Measurements from ENCODE around the gene ARL4C.

ARL4C gene

GRCh38 chr2:234502285-234502918, 5.5 kb upstream of the ARL4C start:
- no peak for TF ChIP-seq CTCF (IDR thresholded peaks at IDR 0.05; ENCODE audit: low read depth, low read length, missing control alignments)
- no peak overlapping the region for H3K4me3 ChIP-seq (ENCODE audit: low read depth, low read length)
- in situ Hi-C loops (cut with HindIII; ENCODE audit: low sequenced_read_pairs), result loop anchor here (25.0 kb wide), 2 partner anchors 365 to 540 kb away; no protein-coding TSS in a partner anchor
- no peak for DNase-seq (ENCODE audit: low read depth)

- no peak for DNase-seq (ENCODE audit: low read depth)
- in situ Hi-C loops (cut with HindIII; ENCODE audit: low sequenced_read_pairs), result loop anchor here (25.0 kb wide), 2 partner anchors 363 to 538 kb away; no protein-coding TSS in a partner anchor
- TF ChIP-seq CTCF (IDR thresholded peaks at IDR 0.05; ENCODE audit: low read depth, low read length, missing control alignments), result peak; percentile 66
- H3K4me3 ChIP-seq (ENCODE audit: low read depth, low read length), result no peak overlapping the region
Measured at GRCh38 chr2:234500394-234501006, 3.6 kb upstream of the ARL4C start.

GRCh38 chr2:234497594-234498235, 834 bp upstream of the ARL4C start:
- no peak for DNase-seq (ENCODE audit: low read depth)
- in situ Hi-C loops (cut with HindIII; ENCODE audit: low sequenced_read_pairs), result no loop called here
- no peak for TF ChIP-seq CTCF (IDR thresholded peaks at IDR 0.05; ENCODE audit: low read depth, low read length, missing control alignments)
- peak overlapping the region; percentile 44 for H3K4me3 ChIP-seq (ENCODE audit: low read depth, low read length)

DNA sequence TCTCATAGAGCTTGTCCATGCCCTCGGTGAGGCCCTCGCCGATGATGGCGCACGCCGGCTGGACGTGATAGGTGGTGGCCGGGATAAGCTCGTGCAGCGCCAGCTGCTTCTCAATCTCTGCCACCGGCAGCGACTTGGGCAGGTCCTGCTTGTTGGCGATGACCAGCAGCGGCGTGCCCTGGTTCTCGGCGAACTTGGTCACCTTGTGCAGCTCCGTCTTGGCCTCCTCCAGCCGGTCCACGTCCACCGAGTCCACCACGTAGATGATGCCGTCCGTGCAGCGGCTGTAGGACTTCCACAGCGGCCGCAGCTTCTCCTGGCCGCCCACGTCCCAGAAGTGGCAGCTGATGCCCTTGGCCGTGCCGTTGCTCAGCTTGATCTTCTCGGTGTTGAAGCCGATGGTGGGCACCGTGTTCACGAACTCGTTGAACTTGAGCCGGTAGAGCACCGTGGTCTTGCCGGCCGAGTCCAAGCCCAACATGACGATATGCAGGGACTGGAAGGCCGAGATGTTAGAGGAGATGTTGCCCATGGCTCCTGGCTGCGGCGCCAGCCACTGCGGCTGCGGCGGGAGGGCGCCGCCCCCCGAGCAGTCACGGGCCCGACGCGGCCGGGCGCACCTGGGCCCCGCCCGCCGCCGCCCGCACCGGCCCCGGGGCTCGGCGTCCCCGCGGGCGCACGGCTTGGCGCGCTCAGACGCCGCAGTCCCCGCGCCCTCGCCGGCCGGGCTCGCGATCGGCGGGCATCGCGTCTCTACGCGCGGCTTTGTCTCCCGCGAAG, 636 bp downstream of the ARL4C start:
- in situ Hi-C loops (cut with HindIII; ENCODE audit: low sequenced_read_pairs), result no loop called here
- TF ChIP-seq CTCF (IDR thresholded peaks at IDR 0.05; ENCODE audit: low read depth, low read length, missing control alignments), result no peak
- peak overlapping the region; percentile 96 for H3K4me3 ChIP-seq (ENCODE audit: low read depth, low read length)
- no peak for DNase-seq (ENCODE audit: low read depth)

GRCh38 chr2:234495251-234496054, 1.4 kb downstream of the ARL4C start:
- TF ChIP-seq CTCF (IDR thresholded peaks at IDR 0.05; ENCODE audit: low read depth, low read length, missing control alignments), result no peak
- no peak for DNase-seq (ENCODE audit: low read depth)
- in situ Hi-C loops (cut with HindIII; ENCODE audit: low sequenced_read_pairs), result no loop called here
- H3K4me3 ChIP-seq (ENCODE audit: low read depth, low read length), result peak overlapping the region; percentile 96

Data from astrocyte of the cerebellum (primary cell).